Calu3 (cell line): Measurements from ENCODE around the gene SLC10A1. TPM values are rescaled to one million over a fixed set of nuclear protein-coding genes. Genes with fewer than 3 reads are reported as not detected.
A peak's percentile ranks its signal among the peaks of the same experiment; 100 is the strongest.

Experiments used
- BruUV-seq: library from RNA; stranded (reverse); fragments of 400-500 nt; replicated peaks from 2 replicates; lab custom pipeline; 2021; lab: Mats Ljungman, UMichigan
- CTCF ChIA-PET: fragments of 300-600 bp; sonication (Branson Sonifier 250); formaldehyde crosslinking; loops from one replicate; lab custom pipeline; 2022; ENCODE audit warnings: antibody characterized with exemption; lab: Charles Lee
- DNase-seq: peaks from one replicate; pipeline ENCODE4 v3.0.0; 2022
- H3K27ac Mint-ChIP-seq: one replicate; pipeline ENCODE4 v1.8.0; 2022; ENCODE audit warnings: mixed read lengths; ENCODE audit not compliant: unreplicated experiment
- H3K27me3 Mint-ChIP-seq: one replicate; pipeline ENCODE4 v1.8.0; 2022; ENCODE audit warnings: mixed read lengths; ENCODE audit not compliant: unreplicated experiment
- H3K36me3 Mint-ChIP-seq: one replicate; pipeline ENCODE4 v1.8.0; 2022; ENCODE audit warnings: mild to moderate bottlenecking, moderate library complexity, mixed read lengths; ENCODE audit not compliant: insufficient read depth, unreplicated experiment
- H3K4me1 Mint-ChIP-seq: one replicate; pipeline ENCODE4 v1.8.0; 2022; ENCODE audit warnings: mild to moderate bottlenecking, low read depth, mixed read lengths; ENCODE audit not compliant: unreplicated experiment
- H3K4me3 Mint-ChIP-seq: one replicate; pipeline ENCODE4 v1.8.0; 2022; ENCODE audit warnings: mild to moderate bottlenecking, low read depth, moderate library complexity, mixed read lengths; ENCODE audit not compliant: unreplicated experiment
- H3K9me3 Mint-ChIP-seq: one replicate; pipeline ENCODE4 v1.8.0; 2022; ENCODE audit warnings: low read depth, mixed read lengths; ENCODE audit not compliant: unreplicated experiment
- CTCF ChIP-seq: fragments of 200-600 bp; IDR thresholded peaks from one replicate; pipeline ENCODE4 v1.8.0; 2022; ENCODE audit warnings: antibody characterized with exemption; ENCODE audit not compliant: unreplicated experiment
- intact Hi-C: fragments of 100-400 bp; cut with micrococcal nuclease; formaldehyde crosslinking; loops from one replicate; pipeline ENCODE4 v1.10.0; 2022; ENCODE audit not compliant: unreplicated experiment
- total RNA-seq: library from RNA; stranded (reverse); gene quantifications from 2 replicates; pipeline ENCODE4 v1.2.3, GENCODE V29; 2022

Gene SLC10A1
- total RNA-seq, 1 experiment from 2014 or later, result not detected

GRCh38 chr14:69820991-69821390 is 23.9 kb upstream of the SLC10A1 start:
- DNase-seq, result no peak
- Mint-ChIP-seq H3K36me3 (no peaks in the 10 kb centered on the region), H3K9me3 (no peaks in the 10 kb centered on the region), H3K4me1 (peaks cover 10% of the 10 kb centered on the region), H3K4me3 (no peak overlapping the region), H3K27me3 (no peaks in the 10 kb centered on the region), H3K27ac (no peak overlapping the region)
- intact Hi-C loops, result no loop called here
- CTCF ChIA-PET, result no interaction called here
- TF ChIP-seq CTCF, result no peak
- BruUV-seq, result no TSS peak

- no peaks in the 10 kb centered on the region for H3K9me3 Mint-ChIP-seq
- CTCF ChIA-PET, result interaction anchor here (2.8 kb wide), 1 partner anchor 209 kb away, joined by 42 read pairs; no protein-coding TSS in a partner anchor
- H3K4me3 Mint-ChIP-seq, result no peak overlapping the region
- TF ChIP-seq CTCF, result no peak
- intact Hi-C loops, result loop anchor here (2.0 kb wide), 1 partner anchor 499 kb away; no protein-coding TSS in a partner anchor
- H3K4me1 Mint-ChIP-seq, result peaks cover 10% of the 10 kb centered on the region
- no peaks in the 10 kb centered on the region for H3K36me3 Mint-ChIP-seq
- no peaks in the 10 kb centered on the region for H3K27me3 Mint-ChIP-seq
- H3K27ac Mint-ChIP-seq, result no peak overlapping the region
- no peak for DNase-seq
- BruUV-seq, result no TSS peak
These were observed 22.6 kb upstream of the SLC10A1 start for GRCh38 chr14:69819607-69820006.

- intact Hi-C loops, result loop anchor here (1.0 to 2.0 kb wide), 3 partner anchors 209 to 500 kb away; no protein-coding TSS in a partner anchor
- H3K27me3 Mint-ChIP-seq, result no peaks in the 10 kb centered on the region
- H3K9me3 Mint-ChIP-seq, result no peaks in the 10 kb centered on the region
- H3K4me1 Mint-ChIP-seq, result peaks cover 10% of the 10 kb centered on the region
- no TSS peak for BruUV-seq
- H3K36me3 Mint-ChIP-seq, result no peaks in the 10 kb centered on the region
- H3K4me3 Mint-ChIP-seq, result no peak overlapping the region
- CTCF ChIA-PET, result interaction anchor here (0.6 to 2.8 kb wide), 6 partner anchors 88 to 255 kb away, joined by 3 to 42 read pairs (median 6); no protein-coding TSS in a partner anchor
- no peak overlapping the region for H3K27ac Mint-ChIP-seq
- DNase-seq, result peak; percentile 78
- TF ChIP-seq CTCF, result peak; percentile 80
These were observed 21.7 kb upstream of the SLC10A1 start for GRCh38 chr14:69818758-69819191.

- CTCF ChIA-PET, result interaction anchor here (1.4 kb wide), 1 partner anchor 212 kb away, joined by 4 read pairs; no protein-coding TSS in a partner anchor
- Mint-ChIP-seq H3K27me3 (no peaks in the 10 kb centered on the region), H3K9me3 (no peaks in the 10 kb centered on the region), H3K36me3 (no peaks in the 10 kb centered on the region), H3K4me1 (peaks cover 10% of the 10 kb centered on the region), H3K4me3 (no peak overlapping the region), H3K27ac (no peak overlapping the region)
- intact Hi-C loops, result no loop called here
- no TSS peak for BruUV-seq
- no peak for DNase-seq
- TF ChIP-seq CTCF, result no peak
These were observed 19.2 kb upstream of the SLC10A1 start for GRCh38 chr14:69816216-69816615.
